Left ventricle myocardium inferior (tissue), 1 donor: ENCODE data around the gene ARHGAP33. TPM values are rescaled to one million over a fixed set of nuclear protein-coding genes. Genes with fewer than 3 reads are reported as not detected.

Experiments used
- DNase-seq: peaks from one replicate; pipeline ENCODE4 v3.0.0-alpha.2; 2020
- H3K27ac ChIP-seq: fragments of 200-600 bp; replicated peaks from 2 replicates; pipeline ENCODE4 v1.8.0; 2021
- H3K27me3 ChIP-seq: fragments of 200-600 bp; 2 replicates; pipeline ENCODE4 v1.8.0; 2021; ENCODE audit warnings: low read depth
- H3K36me3 ChIP-seq: fragments of 200-600 bp; 2 replicates; pipeline ENCODE4 v1.8.0; 2021
- H3K4me1 ChIP-seq: fragments of 200-600 bp; 2 replicates; pipeline ENCODE4 v1.8.0; 2021
- H3K4me3 ChIP-seq: fragments of 200-600 bp; 2 replicates; pipeline ENCODE4 v1.8.0; 2021; ENCODE audit warnings: mild to moderate bottlenecking, moderate library complexity
- H3K9me3 ChIP-seq: fragments of 200-600 bp; replicated peaks from 2 replicates; pipeline ENCODE4 v1.8.0; 2021
- CTCF ChIP-seq: fragments of 200-600 bp; IDR thresholded peaks from 2 replicates; pipeline ENCODE4 v1.8.0; 2021; ENCODE audit warnings: antibody characterized with exemption, mild to moderate bottlenecking, borderline replicate concordance
- intact Hi-C: fragments of 100-400 bp; cut with micrococcal nuclease; formaldehyde crosslinking; loops from one replicate; pipeline ENCODE4 v1.11.0; 2022
- total RNA-seq: library from RNA; stranded (reverse); fragmentation: NEBNext Ultra II Directional; extraction: Animal tissue kit (Norgen Biotek cat#: 25700); gene quantifications from one replicate; pipeline ENCODE4 v1.2.1, GENCODE V29; 2021
- donor health status: DM: no; HTN: yes; CAD: no; lungs with severe emphysema.

ARHGAP33 gene
- total RNA-seq, 1 donor from 2014 or later, result 3.8 TPM

DNA sequence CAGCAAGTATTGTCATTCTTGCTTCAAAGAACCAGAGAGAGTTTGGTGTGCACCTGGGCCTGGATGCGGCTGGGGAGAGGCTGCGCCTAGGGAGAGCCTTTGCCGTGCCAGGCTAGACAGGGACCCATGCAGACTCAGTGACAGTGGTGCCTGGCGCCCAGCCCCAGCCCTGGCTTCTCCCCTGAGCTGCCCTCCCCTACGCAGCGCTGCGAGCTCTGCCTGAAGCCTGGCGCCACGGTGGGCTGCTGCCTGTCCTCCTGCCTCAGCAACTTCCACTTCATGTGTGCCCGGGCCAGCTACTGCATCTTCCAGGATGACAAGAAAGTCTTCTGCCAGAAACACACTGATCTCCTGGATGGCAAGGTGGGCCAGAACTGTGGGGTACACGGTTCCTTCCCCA, 45.6 kb upstream of the ARHGAP33 start:
- no peaks in the 10 kb centered on the region for H3K9me3 ChIP-seq
- H3K4me3 ChIP-seq, result no peak overlapping the region
- no peaks in the 10 kb centered on the region for H3K4me1 ChIP-seq
- intact Hi-C loops, result no loop called here
- H3K27ac ChIP-seq, result no peak overlapping the region
- no peaks in the 10 kb centered on the region for H3K27me3 ChIP-seq
- DNase-seq, result no peak
- no peak for TF ChIP-seq CTCF
- H3K36me3 ChIP-seq, result peaks cover 93% of the 10 kb centered on the region

DNA sequence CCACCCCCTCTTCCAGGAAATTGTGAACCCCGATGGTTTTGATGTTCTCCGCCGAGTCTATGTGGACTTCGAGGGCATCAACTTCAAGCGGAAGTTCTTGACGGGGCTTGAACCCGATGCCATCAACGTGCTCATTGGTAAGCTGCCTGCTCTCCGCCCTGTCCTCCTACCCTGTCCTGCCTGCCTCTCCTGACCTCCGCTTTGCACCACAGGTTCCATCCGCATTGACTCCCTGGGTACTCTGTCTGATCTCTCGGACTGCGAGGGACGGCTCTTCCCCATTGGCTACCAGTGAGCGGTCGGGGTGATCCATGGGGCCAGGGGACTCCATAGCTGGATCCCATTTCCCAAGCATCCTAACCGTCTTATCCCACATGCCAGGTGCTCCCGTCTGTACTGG, 45.0 kb upstream of the ARHGAP33 start:
- Histone ChIP-seq H3K4me1 (no peaks in the 10 kb centered on the region), H3K9me3 (no peaks in the 10 kb centered on the region), H3K4me3 (no peak overlapping the region), H3K27ac (no peak overlapping the region), H3K36me3 (peaks cover 93% of the 10 kb centered on the region), H3K27me3 (no peaks in the 10 kb centered on the region)
- TF ChIP-seq CTCF, result no peak
- DNase-seq, result no peak
- intact Hi-C loops, result no loop called here

GRCh38 chr19:35731353-35731752, 44.0 kb upstream of the ARHGAP33 start:
- Histone ChIP-seq H3K4me3 (no peak overlapping the region), H3K36me3 (peaks cover 89% of the 10 kb centered on the region), H3K27ac (no peak overlapping the region), H3K4me1 (no peaks in the 10 kb centered on the region), H3K9me3 (no peaks in the 10 kb centered on the region), H3K27me3 (no peaks in the 10 kb centered on the region)
- intact Hi-C loops, result no loop called here
- no peak for TF ChIP-seq CTCF
- no peak for DNase-seq

DNA sequence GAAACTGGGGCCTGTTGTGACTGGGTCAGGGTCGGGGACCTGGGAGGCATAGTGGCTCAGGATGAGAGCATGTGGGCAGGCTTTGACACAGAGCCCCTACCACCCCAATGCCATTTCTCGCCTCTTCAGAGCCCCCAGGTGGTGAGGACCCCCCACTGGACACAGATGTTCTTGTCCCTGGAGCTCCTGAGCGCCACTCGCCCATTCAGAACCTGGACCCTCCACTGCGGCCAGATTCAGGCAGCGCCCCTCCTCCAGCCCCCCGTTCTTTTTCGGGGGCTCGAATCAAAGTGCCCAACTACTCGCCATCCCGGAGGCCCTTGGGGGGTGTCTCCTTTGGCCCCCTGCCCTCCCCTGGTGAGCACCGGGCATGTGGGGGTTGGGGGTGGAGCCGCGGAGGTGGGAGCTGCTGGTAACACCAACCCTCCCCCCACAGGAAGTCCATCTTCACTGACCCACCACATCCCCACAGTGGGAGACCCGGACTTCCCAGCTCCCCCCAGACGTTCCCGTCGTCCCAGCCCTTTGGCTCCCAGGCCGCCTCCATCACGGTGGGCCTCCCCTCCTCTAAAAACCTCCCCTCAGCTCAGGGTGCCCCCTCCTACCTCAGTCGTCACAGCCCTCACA, 43.5 kb upstream of the ARHGAP33 start:
- H3K4me3 ChIP-seq, result no peak overlapping the region
- H3K9me3 ChIP-seq, result no peaks in the 10 kb centered on the region
- no peak for TF ChIP-seq CTCF
- no peaks in the 10 kb centered on the region for H3K4me1 ChIP-seq
- H3K27ac ChIP-seq, result no peak overlapping the region
- no peak for DNase-seq
- intact Hi-C loops, result no loop called here
- peaks cover 89% of the 10 kb centered on the region for H3K36me3 ChIP-seq
- H3K27me3 ChIP-seq, result no peaks in the 10 kb centered on the region

GRCh38 chr19:35732540-35733179, 42.7 kb upstream of the ARHGAP33 start:
- H3K9me3 ChIP-seq, result no peaks in the 10 kb centered on the region
- no peak for TF ChIP-seq CTCF
- no peaks in the 10 kb centered on the region for H3K4me1 ChIP-seq
- no peaks in the 10 kb centered on the region for H3K27me3 ChIP-seq
- peaks cover 89% of the 10 kb centered on the region for H3K36me3 ChIP-seq
- H3K4me3 ChIP-seq, result no peak overlapping the region
- H3K27ac ChIP-seq, result no peak overlapping the region
- no peak for DNase-seq
- intact Hi-C loops, result no loop called here
